ENCODE measurements around the gene CAPN8.
"Not testable (repeated sequence)": the region's sequence is repeated elsewhere in the genome, so short reads cannot be mapped to it uniquely, and the experiment has no call there.

CAPN8 gene

GRCh38 chr1:223525957-223526356, 139.5 kb downstream of the CAPN8 start:
- no peak for DNase-seq (ENCODE audit: low spot score)

GRCh38 chr1:223525546-223525945, 140.0 kb downstream of the CAPN8 start:
- no peak for DNase-seq (ENCODE audit: low spot score)

- no peak for DNase-seq (ENCODE audit: low spot score)
Measured at GRCh38 chr1:223524930-223525451, 140.5 kb downstream of the CAPN8 start.

- DNase-seq (ENCODE audit: low spot score): no peak
Measured at GRCh38 chr1:223521150-223521549, 144.4 kb downstream of the CAPN8 start.

GRCh38 chr1:223520200-223520599, 145.3 kb downstream of the CAPN8 start:
- DNase-seq (ENCODE audit: low spot score): no peak

GRCh38 chr1:223519116-223519515, 146.4 kb downstream of the CAPN8 start:
- no peak for DNase-seq (ENCODE audit: low spot score)

- not testable (repeated sequence) for DNase-seq (ENCODE audit: low spot score)
Measured at GRCh38 chr1:223518553-223518952, 146.9 kb downstream of the CAPN8 start.

- DNase-seq (ENCODE audit: low spot score): no peak
Measured at GRCh38 chr1:223515926-223516325, 149.6 kb downstream of the CAPN8 start.

- no peak for DNase-seq (ENCODE audit: low spot score)
Measured at GRCh38 chr1:223515421-223515820, 150.1 kb downstream of the CAPN8 start.

GRCh38 chr1:223514644-223515043, 150.9 kb downstream of the CAPN8 start:
- no peak for DNase-seq (ENCODE audit: low spot score)

GRCh38 chr1:223513309-223513708, 152.2 kb downstream of the CAPN8 start:
- no peak for DNase-seq (ENCODE audit: low spot score)

- no peak for DNase-seq (ENCODE audit: low spot score)
Measured at GRCh38 chr1:223512057-223512456, 153.4 kb downstream of the CAPN8 start.

GRCh38 chr1:223508796-223509195, 156.7 kb downstream of the CAPN8 start:
- no peak for DNase-seq (ENCODE audit: low spot score)

- DNase-seq (ENCODE audit: low spot score): peak; percentile 24
Measured at GRCh38 chr1:223504741-223505140, 160.8 kb downstream of the CAPN8 start.

GRCh38 chr1:223503348-223503747, 162.2 kb downstream of the CAPN8 start:
- no peak for DNase-seq (ENCODE audit: low spot score)

GRCh38 chr1:223500560-223501425, 164.7 kb downstream of the CAPN8 start:
- DNase-seq (ENCODE audit: low spot score): no peak

- no peak for DNase-seq (ENCODE audit: low spot score)
Measured at GRCh38 chr1:223496883-223497282, 168.6 kb downstream of the CAPN8 start.

GRCh38 chr1:223494926-223495645, 170.4 kb downstream of the CAPN8 start:
- DNase-seq (ENCODE audit: low spot score): no peak

- no peak for DNase-seq (ENCODE audit: low spot score)
Measured at GRCh38 chr1:223492044-223492443, 173.5 kb downstream of the CAPN8 start.
